ENCODE results near the gene GPALPP1.
A peak's percentile ranks its signal among the peaks of the same experiment; 100 is the strongest.
"Not testable (repeated sequence)": the region's sequence is repeated elsewhere in the genome, so short reads cannot be mapped to it uniquely, and the experiment has no call there.

The GPALPP1 gene

GRCh38 chr13:44989071-44989889, at the start of gene GPALPP1, which contains the start of gene NUFIP1:
Gene GPALPP1 (plus strand): TSS chr13:44989538. CDS start chr13:44989655, 117 bp downstream.
Gene NUFIP1 (minus strand): TSS chr13:44989471. CDS start chr13:44989436, 35 bp downstream.
- DNase-seq = peak; percentile 93 to 98

DNA sequence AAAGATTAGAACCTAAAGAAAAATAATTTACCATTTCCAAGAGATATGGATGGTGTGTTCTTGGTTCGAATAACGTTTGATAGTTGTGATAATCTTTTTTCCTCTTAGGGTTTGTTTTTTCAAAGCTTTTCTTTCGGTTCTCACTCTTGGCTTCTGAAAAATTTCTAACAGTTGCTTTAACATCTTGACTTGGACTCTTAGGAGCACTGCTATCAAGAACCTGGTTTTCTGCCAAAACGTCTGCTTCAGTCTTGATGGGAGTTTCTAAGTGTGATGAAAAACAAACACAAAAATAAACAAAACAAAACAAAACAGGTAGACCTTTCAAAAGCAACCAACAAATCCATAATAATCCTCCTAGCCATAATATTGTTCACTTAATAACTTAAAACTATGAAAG, 45.9 kb upstream of the GPALPP1 start:
- not testable (repeated sequence) for DNase-seq

GRCh38 chr13:44951184-44951583, 38.2 kb upstream of the GPALPP1 start:
- DNase-seq = no peak

GRCh38 chr13:44952671-44953070, 36.7 kb upstream of the GPALPP1 start:
- DNase-seq = no peak

DNA sequence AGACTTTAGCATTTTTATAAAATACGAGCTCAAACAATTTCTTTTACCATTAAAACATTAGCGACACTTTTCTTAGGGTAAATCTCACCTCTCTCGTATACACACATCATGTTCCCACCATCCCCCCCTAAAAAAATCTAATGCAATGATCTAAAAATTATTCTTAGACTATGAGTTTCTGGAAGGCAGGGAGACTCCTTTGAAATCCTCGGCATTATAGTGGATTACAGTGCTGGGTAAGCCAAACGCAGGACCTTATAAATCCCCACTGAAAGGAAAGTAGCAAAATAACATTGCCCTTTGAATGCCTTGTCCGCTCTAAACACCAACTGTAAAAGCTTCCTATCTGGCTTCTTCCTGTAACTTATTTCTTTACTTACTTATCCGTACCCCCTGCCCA, 35.1 kb upstream of the GPALPP1 start:
- no peak for DNase-seq

DNA sequence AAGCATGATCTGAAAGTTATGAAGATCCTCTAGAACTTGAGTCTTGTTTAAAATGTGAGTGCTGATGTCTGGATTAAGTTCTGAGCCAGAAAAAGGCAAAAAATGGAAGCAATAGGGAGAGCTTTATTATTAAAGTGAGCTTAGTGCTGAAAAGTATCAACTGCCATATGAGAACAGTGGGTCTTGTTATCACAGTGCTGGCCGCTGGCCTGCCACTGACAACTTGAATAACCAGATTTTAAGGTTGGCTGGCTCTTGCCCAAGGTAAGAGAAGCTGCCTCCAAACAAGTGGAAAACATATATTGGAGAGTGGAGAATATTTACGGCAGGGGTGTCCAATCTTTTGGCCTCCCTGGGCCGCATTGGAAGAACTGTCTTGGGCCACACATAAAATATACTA, 33.9 kb upstream of the GPALPP1 start:
- no peak for DNase-seq

GRCh38 chr13:44961997-44962396, 27.3 kb upstream of the GPALPP1 start:
- DNase-seq = no peak

DNA sequence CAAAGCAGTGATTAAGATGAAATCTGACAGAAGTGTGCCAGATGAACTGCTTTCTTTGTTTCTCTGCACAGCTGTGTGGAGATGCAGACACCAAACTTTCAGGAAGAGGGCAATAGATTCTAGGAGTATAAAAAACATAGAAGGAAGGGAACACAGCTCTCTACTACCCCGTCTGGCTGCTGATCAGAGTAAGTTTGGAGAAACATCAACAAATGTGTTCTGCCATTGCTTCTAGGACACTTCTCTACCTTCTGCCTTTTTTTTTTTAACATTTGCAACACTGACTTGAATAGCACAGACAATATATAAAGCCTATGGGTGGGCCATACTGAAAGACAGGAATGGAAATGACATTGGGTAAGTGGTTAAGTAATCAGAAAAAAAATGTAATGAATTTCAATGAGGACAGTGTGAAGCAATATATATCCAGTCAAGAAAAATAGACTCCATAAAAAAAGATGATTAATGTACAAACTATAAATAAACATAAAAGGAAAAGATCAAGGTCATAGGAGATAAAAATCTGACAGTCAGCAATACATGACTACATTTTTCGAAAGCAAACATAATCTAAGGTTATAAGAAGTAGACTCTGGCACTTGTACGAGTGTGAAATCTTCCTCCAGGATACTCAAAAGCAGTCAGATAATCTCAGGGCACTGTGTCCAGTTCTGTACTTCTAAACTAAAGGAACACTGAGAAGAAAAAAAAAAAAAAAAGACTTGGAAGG, 21.5 kb upstream of the GPALPP1 start:
- no peak for DNase-seq

- no peak for DNase-seq
Measured at GRCh38 chr13:44968434-44968815, 20.9 kb upstream of the GPALPP1 start.

DNA sequence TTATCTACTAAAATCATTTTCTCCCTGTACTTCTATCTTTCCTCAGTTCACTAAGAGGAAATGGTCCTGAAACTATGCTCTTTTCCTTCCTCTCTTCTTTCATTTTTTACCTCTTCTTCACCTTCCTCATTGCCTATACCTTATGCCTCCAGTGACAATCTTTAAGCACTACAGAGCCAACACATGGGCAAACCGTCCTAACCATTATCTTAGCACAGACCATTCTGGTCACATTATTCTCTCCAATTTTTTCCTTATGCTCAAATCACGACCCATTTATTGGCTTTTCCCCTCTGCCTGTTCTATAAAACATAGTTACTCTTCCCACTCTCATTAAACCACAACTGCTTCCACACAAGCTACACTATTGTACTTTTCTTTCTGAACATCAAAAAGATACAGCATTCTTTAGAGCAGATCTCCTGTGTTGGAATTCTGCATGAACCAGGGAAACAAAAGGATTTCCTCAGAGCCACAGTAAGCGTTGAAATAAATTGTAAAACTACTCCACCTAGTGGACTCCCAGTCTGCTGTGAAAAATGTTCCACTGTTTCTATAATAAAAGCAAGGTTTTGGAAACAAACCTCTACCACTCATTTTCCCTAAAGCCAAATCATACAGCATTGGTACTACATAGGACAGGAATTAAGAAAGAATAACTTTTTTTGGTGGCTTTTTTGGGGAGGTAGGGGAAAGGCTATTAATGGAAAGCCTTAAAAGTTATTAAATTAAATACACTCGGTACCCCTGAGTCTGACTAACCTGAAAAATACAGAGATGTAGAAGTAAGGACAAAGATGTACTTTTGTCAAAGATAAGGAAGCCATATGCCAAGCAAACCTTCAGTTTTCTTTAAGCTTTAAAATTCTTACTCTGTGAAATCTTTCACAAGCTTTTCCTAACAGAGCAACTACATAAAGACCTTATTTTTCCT, 19.5 kb upstream of the GPALPP1 start:
- DNase-seq = peak; percentile 27 to 59

GRCh38 chr13:44971656-44972595, 17.4 kb upstream of the GPALPP1 start:
- DNase-seq = no peak

DNA sequence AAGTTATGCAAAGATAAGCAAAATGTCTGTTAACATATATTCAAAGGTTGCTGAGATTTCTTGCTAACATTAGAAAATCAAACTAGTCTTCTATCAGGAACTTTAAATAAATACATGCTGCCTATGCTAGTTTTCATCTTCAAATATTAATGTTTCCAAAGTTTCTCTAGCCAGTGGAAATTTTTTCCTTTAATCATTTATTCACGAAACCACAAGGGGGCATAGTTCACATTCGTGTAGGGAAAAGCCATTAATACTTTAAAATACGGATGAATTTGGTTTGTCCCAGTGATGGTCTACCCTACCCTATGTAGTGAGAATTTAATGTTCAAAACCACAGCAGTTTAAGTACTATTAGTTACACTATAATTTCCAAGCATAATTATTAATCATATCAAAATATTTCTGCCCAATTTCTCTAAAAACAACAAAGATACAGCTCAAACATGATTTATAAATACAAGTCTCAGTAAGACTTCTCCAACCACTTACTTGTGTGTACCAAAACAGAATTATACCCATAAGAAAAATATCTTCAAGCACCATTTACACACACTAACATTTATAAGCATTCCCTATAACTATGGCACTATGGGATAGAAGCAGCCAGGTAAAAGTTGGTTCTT, 16.3 kb upstream of the GPALPP1 start:
- peak; percentile 12 to 57 for DNase-seq

- peak; percentile 7 to 40 for DNase-seq
Measured at GRCh38 chr13:44974056-44974793, 15.1 kb upstream of the GPALPP1 start.

DNA sequence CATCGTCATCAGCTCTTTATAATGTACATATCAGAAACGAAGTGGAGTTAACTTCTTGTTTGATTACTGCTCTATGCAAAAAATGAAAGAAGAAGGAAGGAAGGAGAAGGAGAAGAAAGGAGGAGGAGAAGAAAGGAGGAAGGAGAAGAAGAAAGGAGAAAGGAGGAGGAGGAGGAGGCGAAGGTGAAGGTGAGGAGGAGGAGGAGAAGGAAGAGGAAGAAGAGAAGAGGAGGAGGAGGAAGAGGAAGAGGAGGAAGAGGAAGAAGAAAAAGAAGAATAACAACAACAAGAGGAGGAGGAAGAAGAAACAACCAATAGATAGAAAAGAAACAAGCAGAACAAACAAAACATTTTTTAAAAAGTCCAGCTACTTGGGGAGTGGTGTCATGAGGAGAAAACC, 13.1 kb upstream of the GPALPP1 start:
- DNase-seq = no peak

- DNase-seq = no peak
Measured at GRCh38 chr13:44976949-44977583, 12.3 kb upstream of the GPALPP1 start.

- no peak for DNase-seq
Measured at GRCh38 chr13:44978328-44978727, 11.0 kb upstream of the GPALPP1 start.

DNA sequence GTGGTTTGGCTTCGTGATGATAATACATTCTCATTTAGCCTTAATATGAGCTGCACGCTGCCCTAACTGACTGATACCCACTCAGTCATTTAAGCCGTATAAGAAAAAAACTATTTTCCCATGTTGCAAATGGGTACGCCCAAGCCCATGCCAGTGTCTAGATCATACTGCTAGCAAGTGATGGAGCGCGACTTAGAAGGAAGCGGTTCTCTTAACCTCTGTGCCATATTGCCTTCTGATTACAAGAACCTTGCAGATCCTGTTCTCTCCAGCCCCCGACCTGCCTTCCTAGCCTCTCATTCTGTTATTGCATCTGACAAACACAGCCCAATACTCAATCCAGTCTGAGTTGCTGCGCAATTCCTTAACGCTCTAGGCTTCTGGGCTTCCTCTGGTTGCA, 603 bp downstream of the GPALPP1 start:
- no peak for DNase-seq

- no peak for DNase-seq
Measured at GRCh38 chr13:45003417-45003816, 14.1 kb downstream of the GPALPP1 start.

DNA sequence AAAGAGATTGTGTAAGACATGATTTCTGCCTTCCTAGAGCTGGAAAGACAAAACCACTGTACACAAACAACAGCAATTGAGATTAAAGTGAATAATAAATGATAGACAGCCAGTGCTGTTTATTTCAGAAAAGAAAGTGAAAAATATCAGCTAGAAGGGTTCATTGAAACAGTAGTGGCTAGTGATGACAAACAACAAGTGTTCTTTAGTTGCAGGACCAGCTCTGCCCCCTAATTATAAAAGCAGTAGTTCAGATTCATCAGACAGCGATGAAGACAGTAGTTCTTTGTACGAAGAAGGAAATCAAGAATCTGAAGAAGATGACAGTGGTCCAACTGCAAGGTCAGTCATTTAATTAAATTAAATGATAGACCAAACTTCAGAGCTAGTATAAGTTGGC, 14.8 kb downstream of the GPALPP1 start:
- no peak for DNase-seq

- no peak for DNase-seq
Measured at GRCh38 chr13:45007225-45007624, 17.9 kb downstream of the GPALPP1 start.

All from inflammatory macrophage treated with lipopolysaccharide for 1 hour (primary cell).